Medulla oblongata (tissue), 1 donor: Measurements from ENCODE around the gene EXOG.

Source experiments
- DNase-seq: peaks from one replicate; pipeline ENCODE4 v3.0.0-alpha.2; 2015; ENCODE audit errors: extremely low spot score

Gene EXOG

DNA sequence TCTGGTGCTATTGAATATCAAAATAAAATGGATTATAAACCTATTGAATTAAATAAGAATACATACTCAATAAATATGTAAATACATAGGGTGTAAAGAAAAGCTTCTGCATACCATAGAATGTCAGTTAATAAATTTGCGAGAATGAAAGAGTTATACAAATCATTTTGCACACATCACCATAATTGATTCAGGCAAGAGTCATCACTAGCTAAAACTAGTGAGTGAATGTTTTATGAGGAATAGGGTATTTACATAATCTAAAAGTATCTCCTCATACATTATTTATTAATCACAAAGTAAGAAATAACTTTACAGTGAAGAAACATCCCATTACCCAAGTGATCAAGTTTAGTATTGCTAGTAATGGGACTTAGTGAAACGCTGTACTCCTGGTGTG, 13.6 kb downstream of the EXOG start:
- DNase-seq = no peak

DNA sequence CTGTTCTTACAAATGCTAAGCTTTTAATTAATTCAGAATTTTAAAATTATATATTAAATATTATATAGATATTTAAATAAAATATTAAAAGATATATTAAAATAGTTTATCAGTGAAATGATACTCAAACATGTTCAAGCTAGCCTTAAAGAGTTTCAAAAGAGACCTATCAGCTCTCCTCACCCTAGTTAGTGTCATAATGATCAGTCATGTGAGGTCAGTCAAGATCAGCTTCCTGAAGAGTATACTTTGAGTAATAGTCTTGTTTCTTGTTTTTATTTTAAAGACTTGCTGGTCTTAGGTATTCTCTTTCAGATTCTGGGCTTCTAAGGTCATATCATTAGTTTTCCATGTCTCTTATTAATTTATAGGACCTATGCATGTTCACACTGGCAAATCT, 14.5 kb downstream of the EXOG start:
- no peak for DNase-seq

- no peak for DNase-seq
Measured at GRCh38 chr3:38511546-38511945, 15.4 kb downstream of the EXOG start.

DNA sequence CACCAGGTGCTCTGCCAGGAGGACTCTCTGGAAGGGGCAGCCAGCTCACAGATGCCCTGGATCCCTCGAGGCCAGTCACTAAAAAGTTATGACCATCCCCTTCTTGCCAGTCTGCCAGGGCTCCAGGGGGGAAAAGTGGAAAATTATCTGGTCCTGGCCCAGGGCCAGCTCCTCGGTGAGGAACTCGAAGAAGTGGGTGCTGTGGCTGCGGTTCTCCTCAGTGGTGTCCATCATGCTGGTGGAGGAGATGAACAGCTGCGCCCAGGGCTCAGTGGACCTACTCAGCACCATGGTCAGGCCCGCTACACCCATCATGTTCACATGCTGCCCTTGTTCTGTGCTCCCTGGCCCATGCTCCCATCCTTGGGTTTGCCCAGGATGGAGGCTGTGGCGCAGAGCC, 19.2 kb downstream of the EXOG start:
- DNase-seq = no peak

DNA sequence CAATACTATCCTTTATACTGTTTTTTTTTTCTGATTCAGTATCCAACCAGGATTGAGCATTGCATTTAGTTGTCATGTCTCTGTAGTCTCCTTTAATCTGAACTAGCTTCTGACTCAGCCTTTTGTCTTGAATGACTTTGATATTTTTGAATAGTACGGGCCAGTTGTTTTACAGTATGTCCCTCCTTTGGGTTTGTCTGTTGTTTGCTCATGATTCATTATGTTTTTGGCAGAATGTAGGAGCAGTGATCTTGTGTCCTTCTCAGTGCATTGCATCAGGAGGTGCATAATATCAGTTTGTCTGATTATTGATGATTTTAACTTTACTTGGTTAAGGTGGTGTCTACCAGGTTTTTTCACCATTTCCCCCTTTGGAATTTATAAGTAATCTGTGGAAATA, 20.5 kb downstream of the EXOG start:
- DNase-seq = no peak

DNA sequence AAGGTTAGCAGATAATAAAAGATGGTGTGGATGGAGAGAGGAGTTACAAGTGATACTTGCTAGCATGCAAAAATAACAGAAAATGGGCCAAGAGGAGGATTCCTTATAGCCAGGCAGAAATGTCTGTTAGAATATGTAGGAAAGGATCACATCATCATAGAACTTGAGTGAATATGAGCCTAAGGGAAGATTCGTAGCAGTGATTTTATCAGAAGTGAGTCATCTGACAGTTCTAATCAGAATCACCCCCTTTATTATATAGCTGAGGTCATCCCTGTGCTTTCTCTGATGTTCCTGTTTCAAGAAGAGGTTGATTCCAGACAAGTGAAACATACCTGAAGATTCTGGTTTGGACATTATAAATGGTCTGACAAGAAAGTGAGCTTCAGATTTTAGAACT, 22.9 kb downstream of the EXOG start:
- DNase-seq = no peak

DNA sequence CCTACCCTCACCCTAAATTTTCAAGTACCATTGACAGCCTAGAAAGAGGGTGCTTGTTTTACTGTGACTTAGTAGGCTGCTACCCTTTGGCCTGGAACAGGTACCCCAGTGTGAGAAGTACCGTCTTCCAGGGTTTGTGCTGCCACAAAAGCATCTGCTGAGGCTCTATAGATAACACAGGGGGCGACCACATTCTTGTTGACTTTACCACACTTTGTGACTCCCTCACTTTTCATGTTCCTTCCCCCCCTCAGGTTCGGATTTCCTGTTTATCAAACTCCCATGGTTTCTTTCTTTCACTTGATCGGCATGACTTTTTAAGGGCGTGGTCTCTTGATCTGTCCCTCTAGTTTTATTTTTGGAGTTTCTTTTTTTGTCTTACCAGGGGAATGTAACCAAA, 23.5 kb downstream of the EXOG start:
- DNase-seq = no peak

- DNase-seq = peak; percentile 83
Measured at GRCh38 chr3:38521391-38521987, 25.3 kb downstream of the EXOG start.

- no peak for DNase-seq
Measured at GRCh38 chr3:38522002-38522401, 25.9 kb downstream of the EXOG start.

GRCh38 chr3:38524141-38524739, 28.1 kb downstream of the EXOG start:
- DNase-seq = no peak

DNA sequence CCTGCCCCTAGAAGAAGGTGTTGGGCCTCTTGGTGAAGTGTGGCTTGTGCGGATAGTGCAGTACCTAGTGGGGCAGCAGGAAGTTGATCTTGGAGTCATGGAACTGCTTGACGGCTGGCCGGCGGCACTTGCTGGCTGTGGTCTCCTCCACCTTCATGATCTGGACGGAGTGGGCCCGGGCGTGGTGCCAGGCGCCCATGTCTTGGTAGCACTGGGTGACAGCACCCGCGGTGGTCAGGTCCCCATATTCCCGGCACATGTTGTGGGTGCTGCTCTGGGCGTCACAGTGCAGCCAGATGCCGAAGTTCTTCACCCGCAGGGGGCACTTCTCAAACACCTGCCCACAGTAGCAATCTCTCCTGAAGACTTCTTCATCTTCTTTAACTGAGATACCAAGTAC, 30.7 kb downstream of the EXOG start:
- DNase-seq = no peak

- DNase-seq = no peak
Measured at GRCh38 chr3:38528457-38528856, 32.3 kb downstream of the EXOG start.

- no peak for DNase-seq
Measured at GRCh38 chr3:38532529-38532928, 36.4 kb downstream of the EXOG start.

- no peak for DNase-seq
Measured at GRCh38 chr3:38533285-38533976, 37.3 kb downstream of the EXOG start.

DNA sequence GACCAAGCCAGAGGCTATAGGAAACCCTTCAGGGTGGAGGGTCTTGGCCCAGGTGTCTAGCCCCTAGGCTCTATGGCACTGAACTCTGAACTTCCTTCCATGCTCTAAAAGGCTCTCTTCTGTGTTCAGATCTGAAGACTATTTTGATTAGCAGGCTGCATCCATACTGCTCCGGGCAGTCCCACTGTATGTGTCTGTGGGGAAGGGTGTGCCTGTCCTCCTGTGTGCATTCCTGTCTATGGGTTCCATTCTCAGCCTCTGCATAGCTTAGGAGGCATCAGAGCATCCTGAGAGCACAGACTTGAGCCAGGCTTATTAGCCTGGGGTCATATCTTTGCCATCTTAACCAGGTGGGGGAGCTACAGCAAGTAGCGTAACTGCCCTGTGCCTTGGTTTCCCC, 38.0 kb downstream of the EXOG start:
- DNase-seq = no peak

DNA sequence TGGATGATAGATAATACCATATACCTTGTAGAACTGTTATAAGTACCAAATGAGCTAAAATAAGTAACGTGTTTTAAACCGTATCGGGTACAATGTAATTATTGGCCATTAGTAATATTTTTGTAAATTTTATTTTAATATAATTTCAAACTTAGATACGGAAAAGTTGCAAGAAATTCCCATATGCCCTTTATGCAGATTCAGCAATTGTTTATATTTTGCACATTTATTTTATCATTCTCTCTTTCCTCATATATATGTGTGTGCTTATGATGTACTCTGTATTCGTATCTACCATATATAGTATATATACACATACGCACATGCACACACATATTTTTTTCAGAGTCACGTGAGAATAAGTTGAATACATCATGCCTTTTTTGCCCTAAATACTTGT, 38.5 kb downstream of the EXOG start:
- DNase-seq = no peak

- no peak for DNase-seq
Measured at GRCh38 chr3:38536671-38537070, 40.5 kb downstream of the EXOG start.

DNA sequence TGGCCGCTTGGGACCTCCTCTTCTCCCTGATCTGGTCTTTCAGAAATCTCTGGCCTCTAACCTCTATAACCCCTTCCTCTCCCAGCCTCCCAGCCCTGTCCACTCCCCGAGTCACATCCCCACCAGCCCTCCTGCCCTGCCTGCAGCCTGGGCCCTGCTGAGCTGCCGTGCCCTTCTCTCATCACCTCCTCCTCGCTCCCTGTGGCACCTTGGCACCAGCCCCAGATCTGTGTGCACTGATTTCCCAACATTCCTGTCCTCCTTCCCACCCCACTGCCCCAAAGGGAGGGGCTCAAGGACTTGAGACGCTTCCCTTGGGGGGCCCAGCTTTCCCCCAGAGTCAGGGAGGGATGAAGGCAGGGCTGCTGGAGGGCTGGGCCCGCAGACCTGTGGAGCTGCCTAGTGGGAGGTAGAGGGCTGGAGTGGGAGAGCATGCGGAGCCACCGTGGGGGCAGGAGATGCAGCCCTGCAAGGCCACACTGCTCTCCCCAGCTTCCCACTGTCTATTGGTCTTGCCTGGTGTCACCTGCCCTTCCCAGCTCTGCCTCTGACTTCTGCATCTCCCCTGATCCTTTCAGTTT, 42.7 kb downstream of the EXOG start:
- no peak for DNase-seq

DNA sequence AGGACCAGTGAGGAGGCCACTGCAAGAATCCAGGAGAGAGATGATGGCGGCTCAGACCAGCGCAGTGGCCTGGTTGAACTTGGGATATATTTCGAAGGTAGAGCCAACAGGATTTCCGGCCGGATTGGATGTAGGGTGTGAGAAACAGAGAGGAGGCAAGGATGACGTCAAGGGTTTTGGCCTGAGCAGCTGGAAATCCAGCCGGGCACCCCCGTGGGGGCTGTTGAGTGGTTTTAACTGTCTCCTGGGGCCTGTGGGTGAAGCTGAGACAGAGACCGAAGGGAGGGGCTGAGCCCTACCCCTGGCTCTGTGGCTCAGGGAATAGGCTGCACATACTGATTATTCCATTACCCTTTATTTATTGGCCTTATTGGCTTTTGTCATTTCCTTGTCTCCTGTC, 45.7 kb downstream of the EXOG start:
- no peak for DNase-seq

- DNase-seq = no peak
Measured at GRCh38 chr3:38542401-38543298, 46.5 kb downstream of the EXOG start.

GRCh38 chr3:38543586-38543985, 47.4 kb downstream of the EXOG start:
- DNase-seq = no peak

- no peak for DNase-seq
Measured at GRCh38 chr3:38544926-38545325, 48.8 kb downstream of the EXOG start.
